HG03354 (cell line): ENCODE data around the gene NEUROG1.

ENCODE experiments used
- ATAC-seq: cut with Tn5 transposase; IDR thresholded peaks from one replicate; pipeline ENCODE4 v1.9.1; 2021; ENCODE audit warnings: mild to moderate bottlenecking; ENCODE audit not compliant: unreplicated experiment, poor library complexity, severe bottlenecking

NEUROG1 gene

DNA sequence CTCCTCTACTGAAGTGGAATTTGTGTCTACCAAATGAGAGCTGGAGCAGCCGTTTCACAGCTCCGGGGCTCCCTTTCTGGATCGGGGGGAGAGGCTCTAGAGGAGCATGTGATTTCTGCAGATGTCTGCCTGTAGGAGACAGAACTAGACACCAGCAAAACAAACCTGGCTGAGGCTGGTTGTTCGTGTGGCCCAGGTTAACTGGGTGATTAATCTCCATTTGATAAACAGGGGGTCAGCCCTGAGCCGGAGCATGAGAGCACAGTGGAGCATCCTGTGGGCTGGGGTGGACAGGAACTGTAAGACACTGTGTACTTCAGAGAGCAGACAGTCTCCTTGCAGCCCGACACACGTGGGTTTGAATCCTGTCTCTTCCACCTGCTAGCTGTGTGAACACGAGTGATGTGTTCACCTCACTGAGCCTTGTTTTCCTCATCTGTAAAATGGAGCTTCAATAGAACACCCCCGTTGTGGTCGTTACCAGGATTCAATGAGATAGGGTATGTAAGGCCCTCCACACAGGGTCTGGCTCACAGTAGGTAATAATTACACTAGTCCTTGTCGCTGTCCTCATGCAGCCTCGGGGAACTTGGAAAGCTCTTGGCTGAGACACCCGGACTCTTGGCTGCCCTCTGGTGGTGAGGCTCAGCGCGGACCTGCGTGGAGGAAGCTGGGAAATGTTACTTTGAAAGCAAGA is 30.1 kb upstream of the NEUROG1 start:
- ATAC-seq = no peak

GRCh38 chr5:135565266-135565665 is 29.5 kb upstream of the NEUROG1 start:
- no peak for ATAC-seq

DNA sequence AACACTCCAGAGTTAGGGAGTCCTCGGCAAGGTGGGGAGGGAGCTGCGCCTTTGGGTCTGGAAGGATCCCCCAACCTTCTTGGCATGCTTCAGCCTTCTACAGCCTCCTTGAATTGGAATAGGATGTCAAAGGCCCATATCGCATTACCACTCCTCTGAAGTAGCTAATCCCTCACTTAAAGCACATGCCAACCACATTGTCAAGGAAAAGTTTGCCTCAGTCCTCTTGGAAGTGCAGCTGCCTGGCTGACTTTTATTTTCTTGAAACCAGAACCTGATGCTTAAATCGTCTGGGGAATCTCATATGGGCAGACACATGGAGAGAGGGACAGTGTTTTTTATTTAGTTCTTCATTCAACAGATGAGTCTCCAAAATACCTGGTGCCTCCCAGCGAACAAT is 28.6 kb upstream of the NEUROG1 start:
- ATAC-seq = no peak

DNA sequence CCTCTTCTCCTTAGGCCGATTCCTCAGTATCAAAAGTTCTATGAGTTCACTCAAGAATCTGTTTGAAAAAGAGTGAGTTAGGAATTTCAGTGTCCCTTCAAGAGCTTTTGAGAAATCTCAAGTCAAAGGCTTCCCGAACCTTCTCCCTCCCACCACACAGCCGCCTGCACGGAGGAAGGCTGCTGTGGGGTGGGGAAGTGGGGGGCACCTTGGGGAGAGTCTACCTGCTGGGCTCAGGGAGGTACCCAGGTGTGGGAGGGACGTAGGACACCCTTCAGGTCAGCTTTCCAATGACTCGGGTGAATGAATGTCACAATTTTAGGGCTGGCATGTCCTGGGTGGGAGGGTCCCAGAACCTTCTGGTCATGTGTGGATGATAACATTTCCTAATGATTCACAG is 25.5 kb upstream of the NEUROG1 start:
- ATAC-seq = no peak

GRCh38 chr5:135560858-135561257 is 25.1 kb upstream of the NEUROG1 start:
- ATAC-seq = peak; percentile 99

GRCh38 chr5:135559354-135559753 is 23.6 kb upstream of the NEUROG1 start:
- no peak for ATAC-seq

GRCh38 chr5:135557076-135557838 is 21.5 kb upstream of the NEUROG1 start:
- ATAC-seq = no peak

GRCh38 chr5:135556620-135557019 is 20.9 kb upstream of the NEUROG1 start:
- no peak for ATAC-seq

DNA sequence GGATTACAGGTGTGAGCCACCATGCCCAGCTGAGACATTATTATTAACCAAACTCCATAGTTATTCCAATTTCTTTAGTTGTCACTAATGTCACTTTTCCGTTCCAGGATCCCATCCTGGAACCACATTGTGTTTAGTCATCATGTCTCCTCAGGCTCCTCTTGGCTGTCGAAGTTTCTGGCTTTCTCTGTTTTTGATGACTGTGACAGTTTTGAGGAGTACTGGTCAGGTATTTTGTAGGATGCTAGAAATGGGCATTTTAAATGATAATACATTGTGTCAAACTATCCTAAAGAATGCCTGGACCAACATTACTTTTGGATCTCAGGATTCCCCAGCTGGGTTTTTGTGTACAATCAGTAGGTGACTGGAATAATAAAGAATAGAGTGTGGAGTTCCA is 19.8 kb upstream of the NEUROG1 start:
- ATAC-seq = no peak

GRCh38 chr5:135553688-135554462 is 18.1 kb upstream of the NEUROG1 start:
- ATAC-seq = no peak

GRCh38 chr5:135551593-135552447 is 16.1 kb upstream of the NEUROG1 start:
- ATAC-seq = peak; percentile 91

DNA sequence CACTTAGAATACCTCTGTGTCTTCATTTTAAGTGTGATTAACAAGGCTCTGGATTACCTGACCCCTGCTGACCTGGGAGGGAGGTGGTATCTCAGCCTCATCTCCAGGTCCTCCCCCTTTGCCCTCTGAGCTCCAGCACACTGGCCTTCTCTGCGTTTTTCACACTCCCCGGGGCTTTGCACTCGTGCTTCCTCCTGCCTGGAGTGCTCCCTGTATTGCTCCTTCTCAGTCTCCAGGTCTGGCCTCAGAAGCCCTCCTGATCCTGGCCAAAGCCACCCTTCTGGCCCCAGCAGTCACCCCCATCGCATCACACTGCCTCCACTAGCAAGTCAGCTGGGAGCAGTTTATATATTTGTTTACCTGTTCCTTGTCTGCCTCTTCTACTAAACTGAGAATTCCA is 13.6 kb upstream of the NEUROG1 start:
- no peak for ATAC-seq

DNA sequence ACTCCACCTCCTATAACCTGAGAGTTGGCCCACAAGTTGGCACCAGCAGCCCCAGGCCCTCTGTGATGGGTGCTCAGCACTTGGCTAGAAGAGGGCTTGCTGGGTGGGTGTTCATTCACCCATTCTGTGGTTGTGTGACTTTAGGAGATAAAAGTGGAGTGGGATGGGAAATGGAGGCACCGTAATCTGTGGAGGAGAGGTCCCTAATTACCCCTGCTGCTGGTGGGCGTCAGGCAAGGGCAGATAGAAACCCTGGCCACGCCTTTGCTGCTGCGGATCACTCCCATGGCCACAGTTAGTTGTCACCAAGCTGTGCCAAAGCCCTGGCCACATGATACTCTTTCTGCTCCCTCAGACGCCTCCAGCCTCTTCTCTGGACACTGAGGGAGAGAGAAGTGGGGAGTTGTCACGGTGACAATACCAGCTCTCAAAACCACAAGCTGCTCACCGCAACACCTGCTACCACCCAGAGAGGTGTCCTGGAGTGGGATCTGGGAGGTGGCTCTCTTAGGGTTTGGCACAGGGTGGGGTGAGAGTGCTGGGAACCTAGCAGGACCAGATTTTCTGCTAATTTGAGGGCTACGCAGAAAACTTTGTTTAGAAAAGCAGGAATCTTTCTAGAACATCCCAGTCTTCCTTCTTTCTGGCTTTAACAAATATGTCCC is 12.0 kb upstream of the NEUROG1 start:
- no peak for ATAC-seq

DNA sequence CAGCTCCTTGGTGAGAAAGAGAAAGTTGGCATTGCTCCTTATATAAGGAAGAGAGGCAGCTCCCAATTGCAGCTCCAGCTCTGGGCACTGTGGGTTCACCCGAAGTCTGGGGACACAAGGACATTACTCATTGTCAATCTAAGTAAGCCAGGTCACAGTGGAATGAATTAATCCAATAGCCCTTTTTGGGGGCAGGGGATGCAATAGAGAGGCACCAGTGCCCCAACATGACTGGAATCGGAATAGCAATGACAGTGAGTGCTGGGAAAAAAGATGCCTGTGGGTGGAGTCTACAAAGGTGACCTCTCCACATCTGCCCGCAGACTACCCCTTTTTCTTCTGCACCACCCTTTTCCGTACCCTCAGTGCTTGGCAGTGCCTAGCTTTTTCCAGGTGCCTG is 11.1 kb upstream of the NEUROG1 start:
- ATAC-seq = no peak

- ATAC-seq = no peak
Observed at GRCh38 chr5:135546101-135546500, 10.3 kb upstream of the NEUROG1 start.

GRCh38 chr5:135545099-135545498 is 9.3 kb upstream of the NEUROG1 start:
- no peak for ATAC-seq

DNA sequence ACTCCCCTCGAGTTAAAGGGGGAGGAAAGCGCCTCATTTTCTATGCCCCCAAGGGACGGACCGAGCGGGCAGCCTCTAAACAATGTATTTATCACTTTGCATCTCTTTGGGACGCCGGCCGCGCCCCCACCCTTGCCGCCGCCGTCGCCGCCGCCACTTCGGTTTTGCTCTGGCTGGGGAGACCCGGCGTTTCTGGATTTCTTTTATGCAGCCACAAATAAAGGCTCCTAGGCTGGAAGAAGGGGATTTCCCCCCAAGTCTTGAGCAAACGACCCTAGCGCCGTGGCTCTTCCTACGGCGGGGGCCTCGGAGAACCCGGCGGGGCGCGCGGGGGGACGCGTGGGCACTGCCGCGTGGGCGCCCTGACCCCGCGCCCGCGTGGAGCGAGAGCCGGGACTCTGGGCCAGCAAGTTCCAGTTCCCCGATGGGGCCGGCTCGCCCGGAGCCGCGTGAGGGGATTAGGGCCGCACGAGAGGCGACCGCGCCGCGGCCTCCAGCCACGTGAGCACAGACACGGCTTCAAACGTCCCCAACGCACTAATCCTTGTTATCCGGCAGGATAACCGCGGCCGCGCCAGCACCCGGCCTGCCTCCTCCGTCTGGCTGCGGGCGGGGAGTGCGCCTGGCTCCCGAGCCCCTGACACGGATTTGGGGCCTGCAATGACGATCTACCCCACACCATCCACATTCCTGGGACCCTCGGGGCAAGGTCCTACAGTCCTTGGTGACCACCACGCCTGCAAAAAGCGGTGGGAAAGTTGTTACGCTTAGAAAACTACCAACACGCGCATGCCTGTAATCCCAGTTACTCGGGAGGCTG is 7.9 kb upstream of the NEUROG1 start:
- ATAC-seq = no peak

GRCh38 chr5:135543001-135543484 is 7.3 kb upstream of the NEUROG1 start:
- ATAC-seq = no peak
